HepG2 (cell line): ENCODE measurements around the gene NCOA1. TPM values are rescaled to one million over a fixed set of nuclear protein-coding genes. Genes with fewer than 3 reads are reported as not detected.
A peak's percentile ranks its signal among the peaks of the same experiment; 100 is the strongest.

Source experiments
- ATF7 ChIP-seq, 2 experiments: fragments of 450-650 bp in 1 of 2; sonication (generic) in 1 of 2; formaldehyde crosslinking in 1 of 2; IDR thresholded peaks; 2 replicates each; pipeline versions ENCODE4 v1.4.0 to v1.6.1; 2016 to 2020; ENCODE audit warnings: antibody characterized with exemption in 1 of 2, mild to moderate bottlenecking in 1 of 2, missing genetic modification reagents in 1 of 2
- FOXM1 ChIP-seq: sonication (generic); formaldehyde crosslinking; IDR thresholded peaks from 2 replicates; pipeline ENCODE4 v1.5.0; 2020; ENCODE audit warnings: missing genetic modification reagents
- HES4 ChIP-seq: sonication (generic); formaldehyde crosslinking; IDR thresholded peaks from 2 replicates; pipeline ENCODE4 v1.9.0; 2021; ENCODE audit warnings: mild to moderate bottlenecking, missing genetic modification reagents, borderline replicate concordance
- MTA3 ChIP-seq: sonication (generic); formaldehyde crosslinking; IDR thresholded peaks from 2 replicates; pipeline ENCODE4 v1.4.0; 2020; ENCODE audit warnings: missing genetic modification reagents
- NR3C1 ChIP-seq: sonication (generic); formaldehyde crosslinking; IDR thresholded peaks from 2 replicates; pipeline ENCODE4 v1.4.0; 2020; ENCODE audit warnings: missing genetic modification reagents
- SATB2 ChIP-seq: sonication (generic); formaldehyde crosslinking; IDR thresholded peaks from 2 replicates; pipeline ENCODE4 v1.5.0; 2020; ENCODE audit warnings: missing genetic modification reagents
- TRIM22 ChIP-seq: fragments of 450-650 bp; IDR thresholded peaks from 2 replicates; pipeline ENCODE4 v1.6.1; 2017
- ZNF331 ChIP-seq: sonication (generic); formaldehyde crosslinking; IDR thresholded peaks from 2 replicates; pipeline ENCODE4 v1.4.0; 2020; ENCODE audit warnings: missing genetic modification reagents
- ZNF354B ChIP-seq: sonication (generic); formaldehyde crosslinking; IDR thresholded peaks from 2 replicates; pipeline ENCODE4 v1.8.0; 2022; ENCODE audit warnings: mild to moderate bottlenecking, missing genetic modification reagents
- ZNF549 ChIP-seq: sonication (generic); formaldehyde crosslinking; IDR thresholded peaks from 2 replicates; pipeline ENCODE4 v1.5.0; 2020; ENCODE audit warnings: missing genetic modification reagents
- ZNF609 ChIP-seq: sonication (generic); formaldehyde crosslinking; IDR thresholded peaks from 2 replicates; pipeline ENCODE4 v1.4.0; 2020; ENCODE audit warnings: mild to moderate bottlenecking, missing genetic modification reagents, borderline replicate concordance
- ZNF780A ChIP-seq: sonication (generic); formaldehyde crosslinking; IDR thresholded peaks from 2 replicates; pipeline ENCODE4 v1.8.0; 2022; ENCODE audit warnings: mild to moderate bottlenecking, missing genetic modification reagents, moderate library complexity
- ZNF891 ChIP-seq: sonication (generic); formaldehyde crosslinking; IDR thresholded peaks from 2 replicates; pipeline ENCODE4 v1.5.0; 2020; ENCODE audit warnings: mild to moderate bottlenecking, missing genetic modification reagents
- polyA plus RNA-seq, 8 experiments: library from polyadenylated mRNA; depleted of rRNA in 3 of 8; stranded (reverse) in 7 of 8; unstranded in 1 of 8; fragments of >200 nt; fragmentation: Illumina TruSeq in 4 of 8; extraction: Trizol in 4 of 8; gene quantifications; 2 replicates each; pipeline versions ENCODE4 v1.2.1 to v1.2.3, GENCODE V29; 2011 to 2016; ENCODE audit warnings: low read depth in 4 of 8, missing spikeins in 1 of 8, mixed read lengths in 1 of 8; ENCODE audit not compliant: insufficient read depth in 1 of 8
- total RNA-seq, 5 experiments: library from RNA; depleted of rRNA; stranded (reverse); fragments of >200 nt; fragmentation: Illumina TruSeq; extraction: Trizol; gene quantifications; 2 replicates each; pipeline ENCODE4 v1.2.3, GENCODE V29; 2016; ENCODE audit warnings: low read depth in 1 of 5
- TF ChIP-seq, protein P1 (sequence below): sonication (generic); formaldehyde crosslinking; IDR thresholded peaks from 2 replicates; pipeline ENCODE4 v1.4.0; 2020; ENCODE audit warnings: missing genetic modification reagents

Gene NCOA1
- total and polyA plus RNA-seq, 2 of the 13 experiments (the other 11 are each of a cell fraction or from before 2014, with no cell fraction given), result 10.0 to 10.4 TPM

- TF ChIP-seq, protein P1, sequence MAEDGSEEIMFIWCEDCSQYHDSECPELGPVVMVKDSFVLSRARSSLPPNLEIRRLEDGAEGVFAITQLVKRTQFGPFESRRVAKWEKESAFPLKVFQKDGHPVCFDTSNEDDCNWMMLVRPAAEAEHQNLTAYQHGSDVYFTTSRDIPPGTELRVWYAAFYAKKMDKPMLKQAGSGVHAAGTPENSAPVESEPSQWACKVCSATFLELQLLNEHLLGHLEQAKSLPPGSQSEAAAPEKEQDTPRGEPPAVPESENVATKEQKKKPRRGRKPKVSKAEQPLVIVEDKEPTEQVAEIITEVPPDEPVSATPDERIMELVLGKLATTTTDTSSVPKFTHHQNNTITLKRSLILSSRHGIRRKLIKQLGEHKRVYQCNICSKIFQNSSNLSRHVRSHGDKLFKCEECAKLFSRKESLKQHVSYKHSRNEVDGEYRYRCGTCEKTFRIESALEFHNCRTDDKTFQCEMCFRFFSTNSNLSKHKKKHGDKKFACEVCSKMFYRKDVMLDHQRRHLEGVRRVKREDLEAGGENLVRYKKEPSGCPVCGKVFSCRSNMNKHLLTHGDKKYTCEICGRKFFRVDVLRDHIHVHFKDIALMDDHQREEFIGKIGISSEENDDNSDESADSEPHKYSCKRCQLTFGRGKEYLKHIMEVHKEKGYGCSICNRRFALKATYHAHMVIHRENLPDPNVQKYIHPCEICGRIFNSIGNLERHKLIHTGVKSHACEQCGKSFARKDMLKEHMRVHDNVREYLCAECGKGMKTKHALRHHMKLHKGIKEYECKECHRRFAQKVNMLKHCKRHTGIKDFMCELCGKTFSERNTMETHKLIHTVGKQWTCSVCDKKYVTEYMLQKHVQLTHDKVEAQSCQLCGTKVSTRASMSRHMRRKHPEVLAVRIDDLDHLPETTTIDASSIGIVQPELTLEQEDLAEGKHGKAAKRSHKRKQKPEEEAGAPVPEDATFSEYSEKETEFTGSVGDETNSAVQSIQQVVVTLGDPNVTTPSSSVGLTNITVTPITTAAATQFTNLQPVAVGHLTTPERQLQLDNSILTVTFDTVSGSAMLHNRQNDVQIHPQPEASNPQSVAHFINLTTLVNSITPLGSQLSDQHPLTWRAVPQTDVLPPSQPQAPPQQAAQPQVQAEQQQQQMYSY (CRISPR knock-in tag), result peak; percentile 91
- TF ChIP-seq ZNF549 (CRISPR knock-in tag) (no peak), ZNF891 (peak; percentile 52), ZNF609 (CRISPR knock-in tag) (peak; percentile 71), MTA3 (CRISPR knock-in tag) (no peak), NR3C1 (CRISPR knock-in tag) (no peak), ZNF780A (peak; percentile 73), ZNF354B (CRISPR knock-in tag) (no peak), FOXM1 (CRISPR knock-in tag) (0 out of 2 replicates have a peak, but pooled peaks have one; percentile 52), ATF7 (IDR thresholded peaks at IDR 0.05) (no peak), ATF7 (CRISPR knock-in tag; IDR thresholded peaks at IDR 0.05) (peak; percentile 39; the same call in 1 of the 2 replicates), TRIM22 (no peak), SATB2 (CRISPR knock-in tag) (no peak), HES4 (no peak), ZNF331 (peak; percentile 83)
These were observed 302.1 kb downstream of the NCOA1 start, which contains the start of the genes CENPO and PTRHD1 (continued) for GRCh38 chr2:24792874-24793760.
